Transverse colon (tissue), 4 donors: ENCODE data around the gene TOM1L2.

Experiments used
- POLR2AphosphoS5 ChIP-seq, 3 donors: sonication (generic); formaldehyde crosslinking; IDR thresholded peaks; one replicate each; pipeline ENCODE4 v1.6.1; 2016; ENCODE audit warnings: antibody characterized with exemption in 3 of 3
- TF ChIP-seq, protein P1 (sequence below), 5 experiments: fragments of 200-600 bp in 3 of 5; fragments of 450-650 bp in 2 of 5; sonication (generic) in 3 of 5; IDR thresholded peaks; 1 replicate in 2 of 5; 2 replicates in 3 of 5; pipeline ENCODE4 v1.5.1; 2016 to 2017; ENCODE audit warnings: antibody characterized with exemption in 5 of 5, inconsistent platforms in 3 of 5, mild to moderate bottlenecking in 2 of 5, moderate library complexity in 1 of 5

GRCh38 chr17:17942846-17943245 is 29.4 kb downstream of the TOM1L2 start:
- TF ChIP-seq, protein P1, sequence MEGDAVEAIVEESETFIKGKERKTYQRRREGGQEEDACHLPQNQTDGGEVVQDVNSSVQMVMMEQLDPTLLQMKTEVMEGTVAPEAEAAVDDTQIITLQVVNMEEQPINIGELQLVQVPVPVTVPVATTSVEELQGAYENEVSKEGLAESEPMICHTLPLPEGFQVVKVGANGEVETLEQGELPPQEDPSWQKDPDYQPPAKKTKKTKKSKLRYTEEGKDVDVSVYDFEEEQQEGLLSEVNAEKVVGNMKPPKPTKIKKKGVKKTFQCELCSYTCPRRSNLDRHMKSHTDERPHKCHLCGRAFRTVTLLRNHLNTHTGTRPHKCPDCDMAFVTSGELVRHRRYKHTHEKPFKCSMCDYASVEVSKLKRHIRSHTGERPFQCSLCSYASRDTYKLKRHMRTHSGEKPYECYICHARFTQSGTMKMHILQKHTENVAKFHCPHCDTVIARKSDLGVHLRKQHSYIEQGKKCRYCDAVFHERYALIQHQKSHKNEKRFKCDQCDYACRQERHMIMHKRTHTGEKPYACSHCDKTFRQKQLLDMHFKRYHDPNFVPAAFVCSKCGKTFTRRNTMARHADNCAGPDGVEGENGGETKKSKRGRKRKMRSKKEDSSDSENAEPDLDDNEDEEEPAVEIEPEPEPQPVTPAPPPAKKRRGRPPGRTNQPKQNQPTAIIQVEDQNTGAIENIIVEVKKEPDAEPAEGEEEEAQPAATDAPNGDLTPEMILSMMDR (IDR thresholded peaks at IDR 0.05): no peak
- no peak for TF ChIP-seq POLR2AphosphoS5 (IDR thresholded peaks at IDR 0.05)
